ENCODE data around the gene PTMS.

DNA sequence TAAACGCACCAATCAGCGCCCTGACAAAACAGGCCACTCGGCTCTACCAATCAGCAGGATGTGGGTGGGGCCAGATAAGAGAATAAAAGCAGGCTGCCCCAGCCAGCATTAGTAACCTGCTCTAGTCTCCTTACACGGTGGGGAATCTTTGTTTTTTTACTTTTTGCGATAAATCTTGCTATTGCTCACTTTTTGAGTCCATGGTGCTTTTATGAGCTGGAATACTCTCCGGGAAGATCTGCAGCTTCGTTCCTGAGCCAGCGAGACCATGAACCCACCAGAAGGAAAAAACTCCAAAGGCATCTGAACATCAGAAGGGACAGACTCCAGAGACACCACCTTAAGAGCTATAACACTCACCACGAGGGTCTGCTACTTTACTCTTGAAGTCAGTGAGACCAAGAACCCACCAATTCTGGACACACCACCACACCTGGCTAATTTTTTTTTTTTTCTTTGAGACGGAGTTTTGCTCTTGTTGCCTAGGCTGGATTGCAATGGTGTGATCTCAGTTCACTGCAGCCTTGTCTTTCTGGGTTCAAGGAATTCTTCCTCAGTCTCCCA, 49.2 kb upstream of the PTMS start:
- TF ChIP-seq, protein P1, sequence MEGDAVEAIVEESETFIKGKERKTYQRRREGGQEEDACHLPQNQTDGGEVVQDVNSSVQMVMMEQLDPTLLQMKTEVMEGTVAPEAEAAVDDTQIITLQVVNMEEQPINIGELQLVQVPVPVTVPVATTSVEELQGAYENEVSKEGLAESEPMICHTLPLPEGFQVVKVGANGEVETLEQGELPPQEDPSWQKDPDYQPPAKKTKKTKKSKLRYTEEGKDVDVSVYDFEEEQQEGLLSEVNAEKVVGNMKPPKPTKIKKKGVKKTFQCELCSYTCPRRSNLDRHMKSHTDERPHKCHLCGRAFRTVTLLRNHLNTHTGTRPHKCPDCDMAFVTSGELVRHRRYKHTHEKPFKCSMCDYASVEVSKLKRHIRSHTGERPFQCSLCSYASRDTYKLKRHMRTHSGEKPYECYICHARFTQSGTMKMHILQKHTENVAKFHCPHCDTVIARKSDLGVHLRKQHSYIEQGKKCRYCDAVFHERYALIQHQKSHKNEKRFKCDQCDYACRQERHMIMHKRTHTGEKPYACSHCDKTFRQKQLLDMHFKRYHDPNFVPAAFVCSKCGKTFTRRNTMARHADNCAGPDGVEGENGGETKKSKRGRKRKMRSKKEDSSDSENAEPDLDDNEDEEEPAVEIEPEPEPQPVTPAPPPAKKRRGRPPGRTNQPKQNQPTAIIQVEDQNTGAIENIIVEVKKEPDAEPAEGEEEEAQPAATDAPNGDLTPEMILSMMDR (IDR thresholded peaks at IDR 0.05), result no peak
- TF ChIP-seq POLR2A (IDR thresholded peaks at IDR 0.05), result no peak

Data from adrenal gland (tissue), 5 donors.